ENCODE results near the gene ZBTB16.

- TF ChIP-seq, protein P1, sequence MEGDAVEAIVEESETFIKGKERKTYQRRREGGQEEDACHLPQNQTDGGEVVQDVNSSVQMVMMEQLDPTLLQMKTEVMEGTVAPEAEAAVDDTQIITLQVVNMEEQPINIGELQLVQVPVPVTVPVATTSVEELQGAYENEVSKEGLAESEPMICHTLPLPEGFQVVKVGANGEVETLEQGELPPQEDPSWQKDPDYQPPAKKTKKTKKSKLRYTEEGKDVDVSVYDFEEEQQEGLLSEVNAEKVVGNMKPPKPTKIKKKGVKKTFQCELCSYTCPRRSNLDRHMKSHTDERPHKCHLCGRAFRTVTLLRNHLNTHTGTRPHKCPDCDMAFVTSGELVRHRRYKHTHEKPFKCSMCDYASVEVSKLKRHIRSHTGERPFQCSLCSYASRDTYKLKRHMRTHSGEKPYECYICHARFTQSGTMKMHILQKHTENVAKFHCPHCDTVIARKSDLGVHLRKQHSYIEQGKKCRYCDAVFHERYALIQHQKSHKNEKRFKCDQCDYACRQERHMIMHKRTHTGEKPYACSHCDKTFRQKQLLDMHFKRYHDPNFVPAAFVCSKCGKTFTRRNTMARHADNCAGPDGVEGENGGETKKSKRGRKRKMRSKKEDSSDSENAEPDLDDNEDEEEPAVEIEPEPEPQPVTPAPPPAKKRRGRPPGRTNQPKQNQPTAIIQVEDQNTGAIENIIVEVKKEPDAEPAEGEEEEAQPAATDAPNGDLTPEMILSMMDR (IDR thresholded peaks at IDR 0.05), result peak in 1 of 3 experiments; percentile 9
- TF ChIP-seq POLR2A (IDR thresholded peaks at IDR 0.05), result peak; percentile 15
These were observed 100.5 kb downstream of the ZBTB16 start for GRCh38 chr11:114159802-114160632.

Data from testis (tissue), 2 donors.